ENCODE results near the gene TOGARAM2.

The TOGARAM2 gene

GRCh38 chr2:29039718-29040480 is 58.8 kb downstream of the TOGARAM2 start:
- ATAC-seq (ENCODE audit: low read depth), result no peak
- no peak overlapping the region for H3K27ac ChIP-seq (ENCODE audit: poor library complexity, severe bottlenecking)
- DNase-seq (ENCODE audit: low spot score), result no peak
- no peak overlapping the region for H3K4me3 ChIP-seq (ENCODE audit: severe bottlenecking)
- no peaks in the 10 kb centered on the region for H3K27me3 ChIP-seq (ENCODE audit: insufficient read depth, poor library complexity, severe bottlenecking)
- H3K4me1 ChIP-seq (ENCODE audit: insufficient read depth, poor library complexity, severe bottlenecking), result no peaks in the 10 kb centered on the region
- TF ChIP-seq CTCF (IDR thresholded peaks at IDR 0.05; ENCODE audit: poor library complexity, severe bottlenecking), result no peak
- H3K9me3 ChIP-seq (ENCODE audit: severe bottlenecking), result no peaks in the 10 kb centered on the region
- H3K36me3 ChIP-seq (ENCODE audit: low read depth), result no peaks in the 10 kb centered on the region

- Histone ChIP-seq H3K27me3 (ENCODE audit: insufficient read depth, poor library complexity, severe bottlenecking) (no peaks in the 10 kb centered on the region), H3K4me1 (ENCODE audit: insufficient read depth, poor library complexity, severe bottlenecking) (no peaks in the 10 kb centered on the region), H3K27ac (ENCODE audit: poor library complexity, severe bottlenecking) (no peak overlapping the region), H3K36me3 (ENCODE audit: low read depth) (no peaks in the 10 kb centered on the region), H3K4me3 (ENCODE audit: severe bottlenecking) (no peak overlapping the region), H3K9me3 (ENCODE audit: severe bottlenecking) (no peaks in the 10 kb centered on the region)
- DNase-seq (ENCODE audit: low spot score), result no peak
- no peak for TF ChIP-seq CTCF (IDR thresholded peaks at IDR 0.05; ENCODE audit: poor library complexity, severe bottlenecking)
- no peak for ATAC-seq (ENCODE audit: low read depth)
Measured at GRCh38 chr2:29040552-29040951, 59.5 kb downstream of the TOGARAM2 start.

GRCh38 chr2:29041161-29041660 is 60.1 kb downstream of the TOGARAM2 start:
- DNase-seq (ENCODE audit: low spot score), result no peak
- no peak overlapping the region for H3K27ac ChIP-seq (ENCODE audit: poor library complexity, severe bottlenecking)
- ATAC-seq (ENCODE audit: low read depth), result no peak
- no peaks in the 10 kb centered on the region for H3K27me3 ChIP-seq (ENCODE audit: insufficient read depth, poor library complexity, severe bottlenecking)
- no peaks in the 10 kb centered on the region for H3K9me3 ChIP-seq (ENCODE audit: severe bottlenecking)
- H3K4me1 ChIP-seq (ENCODE audit: insufficient read depth, poor library complexity, severe bottlenecking), result no peaks in the 10 kb centered on the region
- H3K36me3 ChIP-seq (ENCODE audit: low read depth), result no peaks in the 10 kb centered on the region
- no peak overlapping the region for H3K4me3 ChIP-seq (ENCODE audit: severe bottlenecking)
- no peak for TF ChIP-seq CTCF (IDR thresholded peaks at IDR 0.05; ENCODE audit: poor library complexity, severe bottlenecking)

- Histone ChIP-seq H3K36me3 (ENCODE audit: low read depth) (no peaks in the 10 kb centered on the region), H3K9me3 (ENCODE audit: severe bottlenecking) (no peaks in the 10 kb centered on the region), H3K4me1 (ENCODE audit: insufficient read depth, poor library complexity, severe bottlenecking) (no peaks in the 10 kb centered on the region), H3K27ac (ENCODE audit: poor library complexity, severe bottlenecking) (no peak overlapping the region), H3K4me3 (ENCODE audit: severe bottlenecking) (no peak overlapping the region), H3K27me3 (ENCODE audit: insufficient read depth, poor library complexity, severe bottlenecking) (no peaks in the 10 kb centered on the region)
- TF ChIP-seq CTCF (IDR thresholded peaks at IDR 0.05; ENCODE audit: poor library complexity, severe bottlenecking), result no peak
- DNase-seq (ENCODE audit: low spot score) (no peak), ATAC-seq (ENCODE audit: low read depth) (no peak)
Measured at GRCh38 chr2:29042561-29043075, 61.5 kb downstream of the TOGARAM2 start.

GRCh38 chr2:29044459-29044858 is 63.4 kb downstream of the TOGARAM2 start:
- DNase-seq (ENCODE audit: low spot score) (no peak), ATAC-seq (ENCODE audit: low read depth) (no peak)
- H3K27me3 ChIP-seq (ENCODE audit: insufficient read depth, poor library complexity, severe bottlenecking), result no peaks in the 10 kb centered on the region
- H3K4me3 ChIP-seq (ENCODE audit: severe bottlenecking), result no peak overlapping the region
- TF ChIP-seq CTCF (IDR thresholded peaks at IDR 0.05; ENCODE audit: poor library complexity, severe bottlenecking), result no peak
- no peak overlapping the region for H3K27ac ChIP-seq (ENCODE audit: poor library complexity, severe bottlenecking)
- H3K4me1 ChIP-seq (ENCODE audit: insufficient read depth, poor library complexity, severe bottlenecking), result no peaks in the 10 kb centered on the region
- H3K9me3 ChIP-seq (ENCODE audit: severe bottlenecking), result no peaks in the 10 kb centered on the region
- H3K36me3 ChIP-seq (ENCODE audit: low read depth), result no peaks in the 10 kb centered on the region
